Inflammatory macrophage treated with lipopolysaccharide for 1 hour (primary cell): ENCODE results near the gene MCHR1.

ENCODE experiments used
- DNase-seq, 2 donors: peaks; one replicate each; pipeline ENCODE4 v3.0.0-alpha.2; 2020 to 2022

Gene MCHR1

GRCh38 chr22:40728731-40729189 is 49.5 kb downstream of the MCHR1 start:
- no peak for DNase-seq

DNA sequence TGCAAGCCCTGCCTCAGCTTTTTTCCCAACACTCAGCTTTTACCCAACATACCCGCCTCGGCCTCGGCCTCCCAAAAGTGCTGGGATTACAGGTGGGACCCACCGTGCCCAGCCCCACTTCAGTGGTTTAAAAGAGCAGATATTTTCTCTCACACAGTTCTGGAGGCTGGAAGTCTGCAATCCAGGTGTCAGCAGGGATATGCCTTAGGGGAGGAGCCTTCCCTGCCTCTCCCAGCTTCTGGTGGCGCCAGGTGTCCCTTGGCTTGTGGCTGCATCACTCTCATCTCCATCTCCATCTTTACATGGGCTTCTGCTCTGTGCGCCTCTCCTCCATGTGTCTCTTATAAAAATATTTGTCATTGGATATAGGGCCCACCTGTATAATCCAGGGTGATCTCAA is 50.0 kb downstream of the MCHR1 start:
- no peak for DNase-seq
